GM18907 (cell line): ENCODE data around the gene EEF1AKMT4.
A peak's percentile ranks its signal among the peaks of the same experiment; 100 is the strongest.

ENCODE experiments used
- ATAC-seq: cut with Tn5 transposase; IDR thresholded peaks from one replicate; pipeline ENCODE4 v1.9.1; 2021; ENCODE audit warnings: mild to moderate bottlenecking, moderate library complexity; ENCODE audit not compliant: unreplicated experiment

The EEF1AKMT4 gene

DNA sequence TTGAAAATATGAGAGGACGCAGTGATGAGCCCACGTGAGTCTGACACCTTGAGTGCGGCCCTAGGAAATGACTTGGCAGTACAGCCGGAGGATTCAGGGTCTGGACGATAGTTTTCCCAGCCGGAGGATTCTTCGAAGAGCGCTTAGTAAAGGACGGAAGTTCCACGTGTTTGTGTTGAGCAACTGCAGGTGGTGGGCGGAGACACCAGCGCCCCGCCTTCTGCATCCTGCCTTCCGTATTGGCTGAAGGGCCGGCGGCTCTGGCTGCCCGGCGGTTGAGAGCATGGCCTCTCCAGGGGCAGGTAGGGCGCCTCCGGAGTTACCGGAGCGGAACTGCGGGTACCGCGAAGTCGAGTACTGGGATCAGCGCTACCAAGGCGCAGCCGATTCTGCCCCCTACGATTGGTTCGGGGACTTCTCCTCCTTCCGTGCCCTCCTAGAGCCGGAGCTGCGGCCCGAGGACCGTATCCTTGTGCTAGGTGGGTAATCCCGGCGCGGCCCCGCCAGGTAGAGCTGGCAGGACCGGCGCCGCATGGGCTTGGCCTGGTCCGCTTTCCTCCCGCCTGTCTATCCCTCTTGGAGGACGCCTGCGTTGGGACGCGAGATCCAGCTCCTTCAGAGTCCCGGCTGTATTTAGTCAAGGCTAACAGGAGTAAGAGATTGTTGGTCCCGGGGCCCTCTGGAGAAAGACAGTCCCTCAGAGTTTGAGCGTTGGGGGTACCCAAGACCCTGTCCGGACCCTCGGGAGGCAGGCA, at the start of gene EEF1AKMT4:
EEF1AKMT4 (plus strand) TSS at position 261 of the 755 bp plus-strand sequence; CDS start at position 284, 23 bp downstream.
- peak; percentile 91 for ATAC-seq

DNA sequence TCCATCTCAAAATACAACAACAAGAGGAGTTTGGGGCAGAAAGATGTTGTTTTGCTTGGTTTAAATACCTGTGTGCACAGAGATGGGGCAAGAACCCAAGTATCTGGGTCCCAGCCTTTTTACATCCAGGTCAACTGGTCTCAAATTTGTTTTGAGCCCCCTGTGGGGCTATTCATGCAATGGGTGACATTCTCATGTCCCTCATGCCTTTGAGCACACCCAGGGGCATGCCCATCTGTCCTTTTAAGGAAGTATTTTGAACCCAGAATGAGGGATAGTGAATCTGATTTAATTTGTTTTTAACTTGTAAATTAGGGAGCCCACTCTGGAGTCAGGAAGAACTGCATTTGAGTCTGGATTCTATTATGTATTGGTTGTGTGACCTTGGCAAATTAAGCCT, 48.6 kb upstream of the EEF1AKMT4 start:
- no peak for ATAC-seq

DNA sequence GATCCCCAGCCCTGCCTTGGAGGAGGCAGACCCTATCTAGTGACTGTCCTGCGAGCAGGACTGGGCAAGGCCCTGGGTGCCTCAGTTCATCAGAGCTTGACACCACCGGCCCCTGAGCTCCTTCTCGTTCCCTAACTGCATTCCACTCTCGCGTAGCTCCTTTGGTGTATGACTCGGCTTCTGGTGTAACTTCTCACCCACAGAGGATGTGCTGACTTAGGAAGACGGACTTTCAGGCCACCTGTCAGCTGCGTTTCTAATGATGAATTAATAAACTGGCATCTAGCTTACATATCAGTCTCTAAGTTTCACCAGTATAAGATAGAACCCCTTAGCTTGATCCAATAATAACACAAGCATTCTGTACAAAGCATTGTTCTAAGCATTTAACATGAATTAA, 45.9 kb upstream of the EEF1AKMT4 start:
- ATAC-seq, result no peak

DNA sequence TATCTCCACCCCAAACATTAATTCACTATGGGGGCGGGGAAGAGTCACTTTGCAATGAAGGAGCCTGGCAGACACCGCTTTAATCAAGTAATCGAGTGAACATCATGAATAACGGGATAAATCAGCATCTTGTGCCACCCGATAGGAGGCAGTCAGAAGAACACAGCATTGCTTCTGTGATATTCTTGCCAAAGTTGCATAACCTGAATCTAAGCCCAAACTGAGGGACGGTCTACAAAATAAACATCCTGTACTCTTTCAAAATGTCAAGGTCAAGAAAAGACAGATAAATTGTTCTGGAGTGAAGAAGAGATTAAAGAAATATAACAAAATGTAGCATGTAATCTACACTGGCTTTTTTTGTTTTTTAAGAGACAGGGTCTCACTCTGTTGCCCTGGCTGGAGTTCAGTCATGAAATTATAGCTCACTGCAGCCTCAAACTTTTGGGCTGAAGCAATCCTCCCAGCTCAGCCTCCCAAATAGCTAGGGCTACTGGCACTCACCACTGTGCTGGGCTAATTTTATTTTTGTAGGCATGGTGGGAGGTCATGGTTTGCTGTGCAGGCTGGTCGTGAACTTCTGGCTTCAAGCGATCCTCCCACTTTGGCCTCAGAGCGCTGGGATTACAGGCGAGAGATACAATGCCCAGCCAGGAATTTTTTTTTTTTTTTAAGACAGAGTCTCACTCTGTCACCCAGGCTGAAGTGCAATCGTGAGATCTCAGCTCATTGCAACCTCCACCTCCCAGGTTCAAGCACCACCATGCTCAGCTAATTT, 40.1 kb upstream of the EEF1AKMT4 start:
- ATAC-seq, result no peak

DNA sequence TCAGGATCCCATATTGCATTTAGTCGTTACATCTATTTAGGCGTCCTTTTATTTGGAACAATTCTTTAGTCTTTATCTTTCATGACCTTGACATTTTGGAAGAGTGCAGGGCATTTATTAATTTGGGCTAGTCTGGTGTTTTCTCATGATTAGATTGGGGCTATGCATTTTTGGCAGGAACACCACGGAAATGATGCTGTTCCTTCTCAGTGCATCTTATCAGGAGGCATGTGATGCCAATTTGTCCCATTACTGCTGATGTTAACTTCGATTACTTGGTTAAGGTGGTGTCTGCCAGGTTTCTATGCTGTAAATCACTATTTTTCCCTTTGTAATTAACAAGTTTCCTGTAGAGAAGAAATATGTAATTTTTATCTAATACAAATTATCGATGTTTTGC, 38.2 kb upstream of the EEF1AKMT4 start:
- ATAC-seq, result no peak

DNA sequence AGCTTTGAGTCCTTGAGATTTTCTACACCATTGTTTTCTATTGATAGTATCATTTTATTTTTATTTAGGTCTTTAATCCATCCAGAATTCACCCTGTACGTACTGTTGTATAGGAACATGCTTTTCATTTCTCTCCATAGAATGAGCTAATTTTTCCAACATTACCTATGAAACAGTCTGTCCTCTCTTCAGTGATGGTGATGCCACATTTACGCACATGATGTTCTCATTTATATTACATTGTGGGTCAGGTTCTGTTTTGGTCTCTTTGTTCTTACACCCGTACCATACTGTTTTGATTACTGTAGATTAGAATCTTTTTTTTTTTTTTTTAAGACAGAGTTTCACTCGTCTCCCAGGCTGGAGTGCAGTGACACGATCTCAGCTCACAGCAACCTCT, 37.8 kb upstream of the EEF1AKMT4 start:
- ATAC-seq, result no peak

DNA sequence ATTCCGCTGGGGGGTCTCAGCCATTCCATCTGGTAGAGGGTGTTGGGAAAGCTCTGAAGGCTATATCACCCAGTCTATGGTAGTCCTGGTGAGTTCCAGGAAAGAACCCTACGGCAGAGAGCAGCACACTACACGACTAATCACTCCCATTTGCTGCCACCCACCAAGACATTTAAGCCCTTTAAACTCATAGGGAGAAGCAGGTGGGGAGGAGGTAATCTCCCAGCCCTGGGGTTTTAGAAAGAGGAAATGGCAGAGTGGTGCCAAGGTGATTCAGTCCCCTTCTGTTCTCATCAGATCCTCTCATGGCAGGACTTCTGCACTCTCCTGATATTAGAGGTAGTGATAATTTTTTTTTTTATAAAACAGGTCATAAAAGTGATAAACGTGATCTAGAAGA, 30.7 kb upstream of the EEF1AKMT4 start:
- ATAC-seq, result no peak

DNA sequence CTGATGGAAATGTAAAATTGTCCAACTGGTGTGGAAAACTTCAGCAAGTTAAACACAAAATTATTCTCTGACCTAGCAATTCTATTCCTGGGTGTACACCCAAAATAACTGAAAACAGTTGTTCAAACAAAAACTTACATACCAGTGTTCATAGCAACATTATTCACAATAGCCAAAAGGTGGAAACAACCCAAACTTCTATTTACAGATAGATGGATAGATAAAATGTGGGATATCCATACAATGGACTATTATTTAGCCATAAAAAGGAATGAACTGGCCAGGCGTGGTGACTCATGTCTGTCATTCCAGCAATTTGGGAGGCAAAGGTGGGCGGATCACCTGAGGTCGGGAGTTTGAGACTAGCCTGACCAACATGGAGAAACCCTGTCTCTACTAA, 27.0 kb upstream of the EEF1AKMT4 start:
- no peak for ATAC-seq

DNA sequence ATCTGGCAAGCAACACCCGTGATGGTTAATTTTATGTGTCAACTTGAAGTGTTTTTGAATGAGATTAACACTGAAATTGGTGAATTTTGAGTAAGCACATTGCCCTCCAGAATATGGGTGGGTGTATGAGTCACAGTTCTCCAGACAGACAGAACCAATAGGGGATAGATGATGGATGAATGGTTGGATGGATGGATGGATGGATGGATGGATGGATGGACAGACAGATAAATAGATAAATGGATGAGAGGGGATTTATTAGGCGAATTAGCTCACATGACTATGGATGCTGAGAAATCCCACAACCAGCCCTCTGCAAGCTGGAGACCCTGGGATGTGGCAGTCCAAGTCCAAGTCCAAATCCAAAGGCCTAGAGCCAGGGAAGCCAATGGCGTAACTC, 25.5 kb upstream of the EEF1AKMT4 start:
- no peak for ATAC-seq

DNA sequence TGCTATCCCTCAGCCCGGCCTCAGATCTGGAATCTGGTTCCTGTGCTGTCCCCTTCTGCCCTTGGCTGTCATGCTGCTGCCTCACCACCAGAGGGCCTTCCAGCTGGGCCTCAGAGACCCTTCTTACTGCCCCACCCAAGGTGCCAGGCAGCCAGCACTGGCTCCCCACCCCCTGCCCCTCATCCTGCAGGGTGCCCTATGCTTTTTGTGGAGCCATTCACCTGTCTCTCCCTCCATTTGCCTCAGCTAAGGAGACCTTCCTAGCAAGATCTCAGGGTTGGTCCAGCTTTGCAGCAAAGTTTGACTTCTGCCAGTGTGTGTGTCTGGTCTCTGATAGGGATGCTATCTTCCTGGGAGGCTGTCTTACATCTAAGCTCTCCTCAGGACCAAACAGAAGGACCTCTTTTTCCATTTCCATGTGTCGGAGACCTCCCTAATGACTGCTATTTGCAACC, 22.0 kb upstream of the EEF1AKMT4 start:
- no peak for ATAC-seq

DNA sequence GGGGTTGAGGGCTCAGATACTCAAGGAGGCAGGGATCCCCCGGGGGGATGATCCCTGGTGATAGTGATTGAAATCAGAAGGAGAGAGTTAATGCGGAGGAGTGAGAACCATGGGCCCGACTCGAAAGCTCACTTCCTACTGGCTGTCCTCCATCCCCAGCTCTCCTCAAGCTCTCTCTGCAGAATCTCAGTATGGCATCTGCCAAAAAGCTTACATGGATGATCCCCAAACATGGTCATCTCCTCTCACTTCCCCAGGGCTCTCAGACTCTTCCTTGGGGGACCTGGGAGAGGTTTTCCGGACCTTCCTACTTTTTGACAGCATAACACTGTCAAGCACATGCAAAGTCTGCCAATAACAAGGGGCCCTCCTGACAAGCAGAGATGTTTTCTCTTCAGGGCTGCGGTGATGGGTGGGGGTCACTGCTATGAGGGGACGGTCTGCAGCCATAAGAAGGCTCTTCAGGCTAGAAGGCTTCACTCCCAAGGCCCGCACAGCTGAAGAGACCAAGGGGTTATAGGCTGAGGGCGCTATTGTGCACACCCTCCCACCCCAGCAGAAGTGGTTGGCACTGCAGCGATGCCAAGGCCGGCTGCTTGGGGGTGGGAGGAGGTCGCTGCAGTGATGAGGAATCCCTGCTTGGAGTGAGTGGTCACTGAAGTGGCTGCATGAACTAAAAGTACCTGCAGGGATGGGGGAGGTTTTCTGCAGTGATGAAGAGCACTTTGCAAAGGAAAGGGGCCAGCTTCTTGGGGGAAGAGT, 20.9 kb upstream of the EEF1AKMT4 start:
- ATAC-seq, result no peak

DNA sequence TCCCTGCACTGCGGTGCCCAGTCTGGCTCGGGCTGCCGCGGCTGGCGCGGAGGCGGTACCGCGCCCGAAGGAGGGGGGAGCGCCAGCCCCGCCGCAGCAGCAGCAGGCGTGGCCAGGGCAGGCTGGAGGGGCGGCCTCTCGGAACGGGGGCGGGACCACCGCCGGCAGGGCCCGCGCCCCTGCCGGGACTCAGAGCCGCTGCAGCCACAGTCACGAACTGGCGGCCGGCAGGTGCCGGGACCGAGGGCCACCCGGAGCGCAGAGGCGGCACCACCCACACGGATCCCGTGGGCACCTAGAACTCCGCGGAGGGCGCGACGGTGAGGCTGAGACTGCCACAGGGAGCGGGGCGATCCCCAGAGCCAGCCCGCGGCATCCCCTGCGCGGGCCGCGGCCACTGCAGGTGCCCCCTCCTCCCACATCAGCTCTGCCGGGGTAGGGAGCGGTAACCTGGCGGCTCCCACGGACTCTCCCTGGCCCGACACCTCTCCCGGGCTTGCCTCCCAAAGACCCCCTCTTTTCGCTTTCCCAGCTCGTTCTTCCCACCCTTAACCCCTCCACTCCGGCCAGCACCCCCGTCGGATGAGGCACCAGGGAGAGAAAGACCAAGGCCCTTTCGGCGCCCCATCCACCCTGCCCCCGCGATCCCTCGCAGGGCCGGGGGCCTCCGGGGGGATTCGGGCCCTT, 19.9 kb upstream of the EEF1AKMT4 start, which contains the start of gene VWA5B2:
VWA5B2 (plus strand) TSS at position 192 of the 687 bp plus-strand sequence. CDS start 944 bp downstream, outside the sequence.
- peak; percentile 79 for ATAC-seq

DNA sequence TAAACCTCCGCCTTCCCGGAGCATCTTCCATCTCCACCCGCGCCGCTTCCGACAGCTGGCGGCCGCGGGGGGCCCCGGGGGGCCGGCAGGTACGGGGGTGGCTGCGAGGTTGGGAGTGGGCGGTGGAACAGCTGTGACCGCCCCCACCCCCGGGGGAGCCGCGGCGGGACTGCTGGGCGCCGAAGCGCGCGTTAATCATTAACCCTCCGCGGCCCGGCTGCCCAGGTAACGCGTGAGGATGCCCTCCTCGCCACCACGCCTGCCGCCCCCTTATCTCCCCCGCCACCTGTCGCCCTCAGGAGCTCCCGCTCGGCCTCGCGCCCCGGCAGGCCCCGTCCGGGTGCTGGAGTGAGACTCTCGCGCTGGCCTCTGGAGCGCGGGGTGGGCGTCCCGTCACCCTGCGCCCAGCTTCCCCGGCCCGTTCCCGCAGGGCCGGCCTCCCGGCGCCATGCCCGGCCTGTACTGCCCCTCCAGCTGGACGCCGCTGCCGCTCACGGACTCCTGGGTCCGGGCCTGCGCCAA, 19.3 kb upstream of the EEF1AKMT4 start:
- ATAC-seq, result no peak

DNA sequence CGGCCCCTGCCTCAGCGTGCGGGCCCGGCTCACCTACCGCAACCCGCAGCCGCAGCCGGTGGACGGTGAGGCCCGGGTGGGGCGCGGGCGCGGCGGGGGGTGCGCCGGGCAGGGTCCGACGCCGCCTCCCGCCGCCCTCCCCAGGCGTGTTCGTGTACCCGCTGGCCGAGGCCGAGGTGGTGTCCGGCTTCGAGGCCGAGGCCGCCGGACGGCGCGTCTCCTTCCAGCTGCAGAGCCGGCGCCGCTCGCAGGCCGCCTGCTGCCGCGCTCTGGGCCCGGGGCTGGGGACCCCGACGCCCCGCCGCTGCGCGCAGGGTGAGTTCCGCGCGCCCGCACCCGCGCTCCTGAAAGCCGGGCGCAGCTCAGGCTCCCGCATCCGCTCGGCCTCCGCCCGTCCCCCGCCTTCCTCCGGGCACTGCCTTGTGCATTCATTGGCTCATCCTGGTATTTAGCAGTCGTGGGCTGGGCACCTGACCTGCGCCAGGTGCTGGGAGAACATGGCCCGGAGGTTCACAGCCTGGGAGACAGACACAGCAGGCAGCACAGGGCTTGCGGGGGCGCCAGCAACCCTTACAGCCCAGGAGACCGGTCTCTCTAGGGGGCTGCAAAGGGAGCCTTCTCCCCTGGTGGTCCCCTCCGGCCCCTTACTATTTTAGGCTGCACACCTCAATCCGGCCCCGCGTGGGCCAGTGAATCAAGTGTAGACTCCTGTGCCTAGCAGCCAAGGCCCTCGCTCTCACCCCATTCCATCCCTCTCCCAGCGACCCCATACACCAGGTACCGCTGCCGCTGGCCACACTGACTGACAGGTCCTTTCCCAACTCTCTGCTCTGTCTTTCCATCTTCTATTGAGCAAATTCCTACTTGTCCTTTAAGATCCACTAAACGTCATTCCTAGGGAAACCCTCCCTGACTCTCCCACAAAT, 18.6 kb upstream of the EEF1AKMT4 start:
- ATAC-seq, result no peak

DNA sequence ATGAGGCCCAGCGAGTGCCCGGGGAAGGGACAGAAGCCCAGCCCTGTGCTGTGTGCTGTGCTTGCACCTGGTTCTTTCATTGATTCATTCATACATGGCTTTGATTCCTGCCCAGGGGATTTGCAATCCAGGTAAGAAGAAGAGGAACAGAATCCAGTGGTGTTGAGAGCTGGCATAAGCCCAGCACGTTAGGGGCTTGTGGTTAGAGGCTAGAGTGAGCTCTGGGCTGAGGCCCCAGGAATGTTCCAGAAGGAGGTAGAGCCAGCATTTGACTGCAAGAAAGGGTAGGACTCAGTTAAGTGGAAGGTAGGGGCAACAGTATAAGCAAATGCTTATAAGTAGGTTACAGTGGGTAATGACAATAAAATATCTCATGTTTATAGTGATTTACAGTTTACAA, 17.8 kb upstream of the EEF1AKMT4 start:
- no peak for ATAC-seq

DNA sequence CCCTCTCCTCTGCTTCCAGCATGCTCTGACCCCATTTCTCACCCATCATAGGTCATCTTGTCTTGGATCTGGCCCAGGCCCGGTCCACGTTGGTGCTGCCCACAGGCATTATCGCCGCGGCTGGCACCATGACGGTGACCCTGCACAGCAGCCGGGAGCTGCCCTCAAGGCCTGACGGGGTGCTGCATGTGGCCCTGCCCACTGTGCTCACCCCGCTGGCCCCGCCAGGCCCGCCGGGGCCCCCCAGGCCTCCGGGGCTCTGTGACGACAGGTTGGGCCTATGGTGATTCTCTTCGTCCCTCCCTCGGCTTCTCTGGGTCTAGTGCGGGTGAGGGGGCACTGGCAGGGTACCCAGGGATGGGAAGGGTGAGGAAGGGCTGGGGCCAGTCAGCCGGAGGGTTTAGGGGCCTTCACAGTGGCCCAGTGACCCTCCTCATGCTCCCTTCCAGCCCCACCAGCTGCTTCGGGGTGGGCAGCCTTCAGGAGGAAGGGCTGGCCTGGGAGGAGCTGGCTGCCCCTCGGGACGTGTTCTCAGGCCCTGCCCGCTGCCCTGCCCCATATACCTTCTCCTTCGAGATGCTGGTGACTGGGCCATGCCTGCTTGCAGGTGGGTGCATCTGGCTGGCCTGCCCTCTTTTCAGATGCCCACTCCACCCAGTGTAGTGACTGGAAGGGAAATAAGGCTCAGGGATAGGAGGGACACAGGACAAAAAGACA, 16.2 kb upstream of the EEF1AKMT4 start:
- no peak for ATAC-seq

DNA sequence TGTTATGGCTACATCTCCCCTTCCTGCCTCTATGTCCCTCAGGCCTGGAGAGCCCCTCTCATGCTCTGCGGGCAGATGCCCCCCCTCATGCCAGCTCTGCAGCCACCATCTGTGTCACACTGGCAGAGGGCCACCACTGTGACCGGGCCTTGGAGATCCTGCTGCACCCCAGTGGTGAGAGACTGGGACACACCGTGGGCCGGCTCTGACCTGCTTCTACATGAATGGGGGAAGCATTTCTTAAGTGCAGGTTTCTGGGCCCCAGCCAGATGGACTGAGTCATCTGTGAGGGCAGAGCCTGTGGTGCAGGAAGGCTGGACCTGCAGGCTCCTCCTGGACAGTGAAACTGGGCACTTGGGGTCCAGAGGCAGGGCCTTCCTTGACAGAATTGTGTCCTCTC, 15.2 kb upstream of the EEF1AKMT4 start:
- ATAC-seq, result no peak

DNA sequence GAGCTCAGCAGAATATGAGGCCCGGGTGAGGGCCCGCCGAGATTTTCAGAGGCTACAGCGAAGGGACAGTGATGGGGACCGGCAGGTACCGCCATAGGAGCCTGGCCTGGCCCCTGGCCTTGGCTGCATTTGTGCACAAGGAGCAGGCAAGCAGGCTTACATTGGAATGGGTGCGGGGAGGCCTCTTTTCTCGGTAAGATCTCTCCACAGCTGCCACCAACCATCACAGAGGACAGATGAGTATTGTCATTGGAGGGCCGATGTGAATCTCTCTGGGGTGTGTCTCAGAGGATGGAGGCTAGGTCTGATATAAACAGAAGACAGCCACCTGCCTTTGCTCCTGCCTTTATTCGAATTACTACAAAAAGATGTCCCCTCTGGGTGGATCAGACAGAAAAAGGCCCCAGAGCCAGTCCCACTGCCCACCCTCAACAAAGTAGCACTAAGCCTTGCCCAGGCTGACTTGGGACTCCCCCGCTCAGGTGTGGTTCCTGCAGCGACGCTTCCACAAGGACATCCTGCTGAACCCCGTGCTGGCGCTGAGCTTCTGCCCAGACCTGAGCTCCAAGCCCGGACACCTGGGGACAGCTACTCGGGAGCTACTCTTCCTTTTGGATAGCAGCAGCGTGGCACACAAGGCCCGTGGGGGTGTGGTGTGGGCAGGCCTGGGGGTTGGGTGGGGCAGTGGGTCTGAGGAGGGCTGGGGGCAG, 14.6 kb upstream of the EEF1AKMT4 start:
- ATAC-seq, result no peak
